Panc1 (cell line): Measurements from ENCODE around the gene PHF2.

Experiments used
- CTCF ChIP-seq: fragments of 450-650 bp; IDR thresholded peaks from 2 replicates; pipeline ENCODE4 v1.5.1; 2017; ENCODE audit warnings: mild to moderate bottlenecking
- POLR2AphosphoS5 ChIP-seq: IDR thresholded peaks from 2 replicates; pipeline ENCODE4 v1.6.1; 2012; ENCODE audit warnings: mild to moderate bottlenecking, low read depth, low read length, moderate library complexity

DNA sequence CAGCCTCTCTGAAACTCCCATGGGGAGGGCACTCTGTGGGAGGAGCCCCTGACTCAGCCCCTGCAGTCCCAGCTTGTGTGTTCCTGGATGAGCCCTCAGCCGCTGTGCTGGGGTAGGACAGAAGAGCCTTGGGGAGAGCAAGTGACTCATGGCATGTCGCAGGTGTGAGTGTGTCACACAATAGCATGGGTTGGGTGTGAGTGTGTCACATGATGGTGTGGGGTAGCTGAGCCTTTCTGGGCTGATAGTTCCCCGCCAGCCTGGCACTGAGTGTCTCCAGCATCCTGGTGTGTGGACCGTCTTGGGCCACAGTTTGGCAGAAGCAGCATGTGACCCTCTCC, 83.4 kb downstream of the PHF2 start:
- TF ChIP-seq CTCF (no peak), POLR2AphosphoS5 (no peak)
